ENCODE data around the gene BCAS3.

DNA sequence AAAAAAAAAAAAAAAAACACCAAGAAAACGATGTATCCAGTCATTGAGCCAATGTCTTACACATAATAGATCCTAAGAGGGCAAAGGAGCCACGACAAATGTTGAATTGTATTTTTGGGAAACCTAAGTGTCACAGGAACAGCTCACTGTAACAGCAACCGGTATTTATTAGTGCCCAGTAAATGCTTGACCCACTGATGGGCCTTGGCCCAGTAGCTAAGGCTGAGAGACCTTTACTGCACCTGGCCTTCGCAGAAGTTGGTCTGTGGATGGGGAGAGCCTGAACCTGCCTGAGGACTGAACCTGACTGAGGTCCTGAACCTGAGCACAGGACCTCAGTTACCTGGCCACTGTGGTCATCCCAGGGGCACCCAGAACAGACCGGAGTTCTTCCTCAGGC is 657.0 kb downstream of the BCAS3 start:
- TF ChIP-seq, protein P1, sequence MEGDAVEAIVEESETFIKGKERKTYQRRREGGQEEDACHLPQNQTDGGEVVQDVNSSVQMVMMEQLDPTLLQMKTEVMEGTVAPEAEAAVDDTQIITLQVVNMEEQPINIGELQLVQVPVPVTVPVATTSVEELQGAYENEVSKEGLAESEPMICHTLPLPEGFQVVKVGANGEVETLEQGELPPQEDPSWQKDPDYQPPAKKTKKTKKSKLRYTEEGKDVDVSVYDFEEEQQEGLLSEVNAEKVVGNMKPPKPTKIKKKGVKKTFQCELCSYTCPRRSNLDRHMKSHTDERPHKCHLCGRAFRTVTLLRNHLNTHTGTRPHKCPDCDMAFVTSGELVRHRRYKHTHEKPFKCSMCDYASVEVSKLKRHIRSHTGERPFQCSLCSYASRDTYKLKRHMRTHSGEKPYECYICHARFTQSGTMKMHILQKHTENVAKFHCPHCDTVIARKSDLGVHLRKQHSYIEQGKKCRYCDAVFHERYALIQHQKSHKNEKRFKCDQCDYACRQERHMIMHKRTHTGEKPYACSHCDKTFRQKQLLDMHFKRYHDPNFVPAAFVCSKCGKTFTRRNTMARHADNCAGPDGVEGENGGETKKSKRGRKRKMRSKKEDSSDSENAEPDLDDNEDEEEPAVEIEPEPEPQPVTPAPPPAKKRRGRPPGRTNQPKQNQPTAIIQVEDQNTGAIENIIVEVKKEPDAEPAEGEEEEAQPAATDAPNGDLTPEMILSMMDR (IDR thresholded peaks at IDR 0.05; ENCODE audit: low read length): no peak
- no peak for TF ChIP-seq EZH2 (IDR thresholded peaks at IDR 0.05; ENCODE audit: borderline replicate concordance, low read length)

Measured in OCI-LY1 (cell line).